Neural cell (in vitro differentiated cells): ENCODE measurements around the gene AOC2. TPM values are rescaled to one million over a fixed set of nuclear protein-coding genes. Genes with fewer than 3 reads are reported as not detected.
"Not testable (repeated sequence)": the region's sequence is repeated elsewhere in the genome, so short reads cannot be mapped to it uniquely, and the experiment has no call there.

Source experiments
- H2AFZ ChIP-seq: fragments of 200-600, 300-800 bp; sonication (generic), shearing (Covaris generic); 2 replicates; pipeline ENCODE4 v1.6.0; 2014; ENCODE audit warnings: low read depth, mild to moderate bottlenecking, antibody characterized with exemption, low read length, moderate library complexity
- H3F3A ChIP-seq: fragments of 200-600 bp; shearing (Covaris generic); 2 replicates; pipeline ENCODE4 v1.6.1; 2016; ENCODE audit warnings: mild to moderate bottlenecking, moderate library complexity, mixed read lengths, antibody characterized with exemption, low read length; ENCODE audit not compliant: insufficient read depth, poor library complexity, severe bottlenecking
- H3K27ac ChIP-seq: fragments of 200-600, 300-800 bp; sonication (generic), shearing (Covaris generic); 2 replicates; pipeline ENCODE4 v1.5.1; 2014; ENCODE audit warnings: mild to moderate bottlenecking, low read length, moderate library complexity
- H3K27me3 ChIP-seq: fragments of 300-800, 200-600 bp; sonication (generic), shearing (Covaris generic); 2 replicates; pipeline ENCODE4 v1.6.0; 2014; ENCODE audit warnings: mild to moderate bottlenecking, low read depth, low read length, moderate library complexity; ENCODE audit not compliant: insufficient read depth
- H3K36me3 ChIP-seq: fragments of 300-800, 200-600 bp; sonication (generic), shearing (Covaris generic); 2 replicates; pipeline ENCODE4 v1.5.1; 2014; ENCODE audit warnings: mild to moderate bottlenecking, antibody characterized with exemption, low read length, moderate library complexity; ENCODE audit not compliant: insufficient read depth
- H3K4me2 ChIP-seq: fragments of 300-800, 200-600 bp; sonication (generic), shearing (Covaris generic); 2 replicates; pipeline ENCODE4 v1.6.0; 2014; ENCODE audit warnings: mild to moderate bottlenecking, low read length
- H3K4me3 ChIP-seq: fragments of 300-800, 200-600 bp; sonication (generic), shearing (Covaris generic); 2 replicates; pipeline ENCODE4 v1.5.1; 2014; ENCODE audit warnings: mild to moderate bottlenecking, low read length, moderate library complexity
- H3K79me2 ChIP-seq: fragments of 200-600 bp; shearing (Covaris generic); replicated peaks from 2 replicates; pipeline ENCODE4 v1.6.0; 2014; ENCODE audit warnings: mild to moderate bottlenecking, low read length, moderate library complexity; ENCODE audit not compliant: insufficient read depth
- H3K9ac ChIP-seq: fragments of 300-800, 200-600 bp; sonication (generic), shearing (Covaris generic); 2 replicates; pipeline ENCODE4 v1.6.1; 2016; ENCODE audit warnings: mild to moderate bottlenecking, low read length, mixed read lengths
- H3K9me2 ChIP-seq: fragments of 200-600 bp; shearing (Covaris generic); 2 replicates; pipeline ENCODE4 v1.6.1; 2016; ENCODE audit warnings: mild to moderate bottlenecking, low read length, mixed read lengths; ENCODE audit not compliant: insufficient read depth
- H3K9me3 ChIP-seq: fragments of 200-600, 300-800 bp; sonication (generic), shearing (Covaris generic); 2 replicates; pipeline ENCODE4 v1.6.1; 2016; ENCODE audit warnings: mild to moderate bottlenecking, mixed run types, low read length, moderate library complexity, mixed read lengths
- H4K20me1 ChIP-seq: fragments of 200-600 bp; shearing (Covaris generic); 2 replicates; pipeline ENCODE4 v1.6.1; 2016; ENCODE audit warnings: mild to moderate bottlenecking, mixed run types; ENCODE audit not compliant: insufficient read depth
- CTCF ChIP-seq: fragments of 450-650 bp; IDR thresholded peaks from 2 replicates; pipeline ENCODE4 v1.5.1; 2014; ENCODE audit warnings: antibody characterized with exemption, mild to moderate bottlenecking, moderate library complexity; ENCODE audit not compliant: poor library complexity, severe bottlenecking
- EP300 ChIP-seq: fragments of 450-650 bp; conservative IDR thresholded peaks from 2 replicates; pipeline ENCODE4 v1.6.1; 2014; ENCODE audit warnings: antibody characterized with exemption, mild to moderate bottlenecking, moderate library complexity; ENCODE audit not compliant: poor library complexity, severe bottlenecking
- EZH2 ChIP-seq: fragments of 200-600, 300-800 bp; shearing (Covaris generic), sonication (generic); IDR thresholded peaks from 2 replicates; pipeline ENCODE4 v1.6.1; 2014; ENCODE audit warnings: antibody characterized with exemption, low read length, borderline replicate concordance, mild to moderate bottlenecking; ENCODE audit not compliant: insufficient read depth, poor library complexity, severe bottlenecking
- MXI1 ChIP-seq: fragments of 450-650 bp; conservative IDR thresholded peaks from 2 replicates; pipeline ENCODE4 v1.6.1; 2014; ENCODE audit warnings: antibody characterized with exemption, mild to moderate bottlenecking; ENCODE audit not compliant: poor library complexity, severe bottlenecking
- POLR2AphosphoS5 ChIP-seq: IDR thresholded peaks from 2 replicates; pipeline ENCODE4 v1.6.1; 2012
- RAD21 ChIP-seq: fragments of 450-650 bp; conservative IDR thresholded peaks from 2 replicates; pipeline ENCODE4 v1.6.1; 2014; ENCODE audit warnings: antibody characterized with exemption, mild to moderate bottlenecking, moderate library complexity
- REST ChIP-seq: IDR thresholded peaks from 2 replicates; pipeline ENCODE4 v1.6.1; 2012; ENCODE audit warnings: borderline replicate concordance
- SMC3 ChIP-seq: fragments of 450-650 bp; conservative IDR thresholded peaks from 2 replicates; pipeline ENCODE4 v1.6.1; 2014; ENCODE audit warnings: antibody characterized with exemption, mild to moderate bottlenecking, moderate library complexity; ENCODE audit not compliant: poor library complexity
- TAF1 ChIP-seq: IDR thresholded peaks from 2 replicates; pipeline ENCODE4 v1.6.1; 2012; ENCODE audit warnings: low read depth
- polyA plus RNA-seq: library from polyadenylated mRNA; depleted of rRNA; stranded (reverse); fragments of >200 nt; gene quantifications from 2 replicates; pipeline ENCODE4 v1.2.3, GENCODE V29; 2014

Gene AOC2
- polyA plus RNA-seq, 1 donor from 2014 or later = 2.8 TPM

- H4K20me1 ChIP-seq = no peaks in the 10 kb centered on the region
- no peak within 1 kb of the TSS for H3K4me3 ChIP-seq
- no peaks in the 10 kb centered on the region for H3K79me2 ChIP-seq
- no peaks in the 10 kb centered on the region for H3K36me3 ChIP-seq
- no peak within 1 kb of the TSS for H3K9ac ChIP-seq
- no peaks in the 10 kb centered on the region for H3F3A ChIP-seq
- no peaks in the 10 kb centered on the region for H3K9me3 ChIP-seq
- H3K4me2 ChIP-seq = no peak within 1 kb of the TSS
- no peaks in the 10 kb centered on the region for H3K9me2 ChIP-seq
- no peak within 1 kb of the TSS for H3K27ac ChIP-seq
- H2AFZ ChIP-seq = no peak within 1 kb of the TSS
- H3K27me3 ChIP-seq = no peaks in the 10 kb centered on the region
- TF ChIP-seq SMC3 (no peak), POLR2AphosphoS5 (no peak), REST (no peak), CTCF (no peak), MXI1 (no peak), RAD21 (no peak), EP300 (no peak), TAF1 (no peak), EZH2 (no peak)
Measured at GRCh38 chr17:42850954-42851353, 6.6 kb downstream of the AOC2 start, which contains the start of gene AOC3. Gene AOC3 (plus strand): TSS chr17:42851199. CDS start chr17:42851344, 145 bp downstream.

GRCh38 chr17:42851371-42852240 lies 7.2 kb downstream of the AOC2 start:
- not testable (repeated sequence) for H2AFZ ChIP-seq, H3F3A ChIP-seq, H3K79me2 ChIP-seq, H3K9me2 ChIP-seq, H4K20me1 ChIP-seq, H3K9me3 ChIP-seq, H3K27ac ChIP-seq, H3K4me3 ChIP-seq, H3K36me3 ChIP-seq, H3K4me2 ChIP-seq, H3K9ac ChIP-seq, H3K27me3 ChIP-seq
